ENCODE data around the gene KANSL1.

The KANSL1 gene

DNA sequence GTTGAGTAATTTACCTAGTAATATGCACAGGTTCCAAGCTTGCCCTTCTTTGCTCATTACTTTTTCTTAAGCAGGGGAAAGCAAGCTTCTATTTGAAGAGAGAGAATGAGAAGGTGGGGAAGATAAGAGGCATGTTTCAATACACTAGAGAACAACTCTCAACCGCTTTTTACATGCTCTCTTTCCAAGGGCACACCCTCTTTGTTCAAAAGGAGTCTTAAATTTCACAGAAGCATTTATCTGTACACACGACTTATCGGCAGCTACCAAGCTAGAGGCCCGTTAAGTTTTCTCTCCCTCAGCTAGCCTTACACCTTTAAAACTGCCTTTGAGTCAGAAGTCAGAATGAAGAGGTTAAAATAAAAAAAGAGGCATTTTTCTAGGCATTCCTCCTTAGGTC is 114.6 kb downstream of the KANSL1 start:
- H3K9me2 ChIP-seq (replicated peaks; ENCODE audit: control insufficient read depth, low read length) = no peaks in the 10 kb centered on the region
- no peak overlapping the region for H3K4me3 ChIP-seq (ENCODE audit: low read length)
- H3K79me2 ChIP-seq (ENCODE audit: control insufficient read depth, low read length) = peaks cover 19% of the 10 kb centered on the region
- H3K4me1 ChIP-seq (ENCODE audit: control insufficient read depth, low read length) = peaks cover 4% of the 10 kb centered on the region
- peaks cover 35% of the 10 kb centered on the region for H3K36me3 ChIP-seq (ENCODE audit: control insufficient read depth, low read length)
- H3K27ac ChIP-seq (ENCODE audit: low read depth, low read length) = no peak overlapping the region
- H3K9me3 ChIP-seq (ENCODE audit: control insufficient read depth, insufficient read depth, low read length) = no peaks in the 10 kb centered on the region
- 0 out of 2 replicates have a peak, but pooled peaks cover 5% of the 10 kb centered on the region for H3F3A ChIP-seq (ENCODE audit: control insufficient read depth, insufficient read depth)
- no peaks in the 10 kb centered on the region for H3K27me3 ChIP-seq (ENCODE audit: control insufficient read depth, low read length)
- no peak overlapping the region for H3K4me2 ChIP-seq (ENCODE audit: low read length)
- H4K20me1 ChIP-seq (ENCODE audit: control insufficient read depth, insufficient read depth, low read depth, low read length) = no peaks in the 10 kb centered on the region
- TF ChIP-seq, protein P1, sequence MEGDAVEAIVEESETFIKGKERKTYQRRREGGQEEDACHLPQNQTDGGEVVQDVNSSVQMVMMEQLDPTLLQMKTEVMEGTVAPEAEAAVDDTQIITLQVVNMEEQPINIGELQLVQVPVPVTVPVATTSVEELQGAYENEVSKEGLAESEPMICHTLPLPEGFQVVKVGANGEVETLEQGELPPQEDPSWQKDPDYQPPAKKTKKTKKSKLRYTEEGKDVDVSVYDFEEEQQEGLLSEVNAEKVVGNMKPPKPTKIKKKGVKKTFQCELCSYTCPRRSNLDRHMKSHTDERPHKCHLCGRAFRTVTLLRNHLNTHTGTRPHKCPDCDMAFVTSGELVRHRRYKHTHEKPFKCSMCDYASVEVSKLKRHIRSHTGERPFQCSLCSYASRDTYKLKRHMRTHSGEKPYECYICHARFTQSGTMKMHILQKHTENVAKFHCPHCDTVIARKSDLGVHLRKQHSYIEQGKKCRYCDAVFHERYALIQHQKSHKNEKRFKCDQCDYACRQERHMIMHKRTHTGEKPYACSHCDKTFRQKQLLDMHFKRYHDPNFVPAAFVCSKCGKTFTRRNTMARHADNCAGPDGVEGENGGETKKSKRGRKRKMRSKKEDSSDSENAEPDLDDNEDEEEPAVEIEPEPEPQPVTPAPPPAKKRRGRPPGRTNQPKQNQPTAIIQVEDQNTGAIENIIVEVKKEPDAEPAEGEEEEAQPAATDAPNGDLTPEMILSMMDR (IDR thresholded peaks at IDR 0.05; ENCODE audit: low read depth, low read length, poor library complexity, severe bottlenecking) = no peak
- no peak for TF ChIP-seq EZH2phosphoT487 (IDR thresholded peaks at IDR 0.05; ENCODE audit: borderline replicate concordance, low read length)

DNA sequence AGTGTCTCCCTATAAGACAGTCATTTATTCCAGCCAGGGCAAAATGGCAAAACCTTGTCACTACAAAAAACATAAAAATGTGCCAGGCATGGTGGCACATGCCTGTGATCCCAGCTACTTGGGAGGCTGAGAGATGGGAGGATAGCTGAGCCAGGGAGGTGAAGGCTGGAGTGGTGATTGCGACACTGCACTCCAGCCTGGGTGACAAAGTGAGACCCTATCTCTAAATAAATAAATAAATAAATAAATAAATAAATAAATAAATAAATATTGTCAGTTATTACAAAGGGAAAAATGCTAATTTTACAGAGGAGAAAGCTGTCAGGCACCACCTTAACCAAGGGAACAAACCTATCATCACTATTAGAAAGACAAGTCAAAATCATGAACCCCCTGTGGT is 118.7 kb downstream of the KANSL1 start:
- Histone ChIP-seq H3K27me3 (ENCODE audit: control insufficient read depth, low read length) (no peaks in the 10 kb centered on the region), H3K79me2 (ENCODE audit: control insufficient read depth, low read length) (peaks cover 12% of the 10 kb centered on the region), H3K36me3 (ENCODE audit: control insufficient read depth, low read length) (peaks cover 14% of the 10 kb centered on the region), H3K27ac (ENCODE audit: low read depth, low read length) (no peak overlapping the region), H3K9me3 (ENCODE audit: control insufficient read depth, insufficient read depth, low read length) (no peaks in the 10 kb centered on the region), H3F3A (ENCODE audit: control insufficient read depth, insufficient read depth) (0 out of 2 replicates have a peak, but pooled peaks cover 5% of the 10 kb centered on the region), H3K4me1 (ENCODE audit: control insufficient read depth, low read length) (no peaks in the 10 kb centered on the region), H3K4me3 (ENCODE audit: low read length) (no peak overlapping the region), H3K4me2 (ENCODE audit: low read length) (no peak overlapping the region), H3K9me2 (replicated peaks; ENCODE audit: control insufficient read depth, low read length) (no peaks in the 10 kb centered on the region), H4K20me1 (ENCODE audit: control insufficient read depth, insufficient read depth, low read depth, low read length) (no peaks in the 10 kb centered on the region)
- no peak for TF ChIP-seq EZH2phosphoT487 (IDR thresholded peaks at IDR 0.05; ENCODE audit: borderline replicate concordance, low read length)
- TF ChIP-seq, protein P1 (IDR thresholded peaks at IDR 0.05; ENCODE audit: low read depth, low read length, poor library complexity, severe bottlenecking) = no peak

DNA sequence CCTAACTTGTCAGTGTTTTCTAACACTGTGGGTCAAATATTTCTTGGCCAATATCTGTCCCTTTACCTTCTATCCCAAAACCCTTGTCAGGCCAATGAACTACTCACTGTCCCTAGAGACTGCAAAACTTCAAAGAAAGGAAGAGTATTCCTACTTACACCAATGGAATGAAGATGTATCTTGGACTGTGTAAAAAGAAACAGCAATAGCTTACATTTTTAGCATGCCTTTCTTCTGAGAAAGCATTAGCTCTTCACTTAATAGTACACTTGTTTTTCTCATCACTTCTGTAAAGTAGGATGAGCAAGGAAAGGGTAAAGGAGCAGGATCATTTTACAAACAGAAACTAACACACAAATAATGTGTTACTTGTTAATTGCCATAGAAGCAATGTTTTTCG is 120.2 kb downstream of the KANSL1 start:
- no peak overlapping the region for H3K27ac ChIP-seq (ENCODE audit: low read depth, low read length)
- no peaks in the 10 kb centered on the region for H3K4me1 ChIP-seq (ENCODE audit: control insufficient read depth, low read length)
- no peaks in the 10 kb centered on the region for H3K9me2 ChIP-seq (replicated peaks; ENCODE audit: control insufficient read depth, low read length)
- H3F3A ChIP-seq (ENCODE audit: control insufficient read depth, insufficient read depth) = 0 out of 2 replicates have a peak, but pooled peaks cover 5% of the 10 kb centered on the region
- no peak overlapping the region for H3K4me3 ChIP-seq (ENCODE audit: low read length)
- TF ChIP-seq EZH2phosphoT487 (IDR thresholded peaks at IDR 0.05; ENCODE audit: borderline replicate concordance, low read length) = no peak
- TF ChIP-seq, protein P1 (IDR thresholded peaks at IDR 0.05; ENCODE audit: low read depth, low read length, poor library complexity, severe bottlenecking) = no peak
- peaks cover 10% of the 10 kb centered on the region for H3K36me3 ChIP-seq (ENCODE audit: control insufficient read depth, low read length)
- H3K27me3 ChIP-seq (ENCODE audit: control insufficient read depth, low read length) = no peaks in the 10 kb centered on the region
- H3K79me2 ChIP-seq (ENCODE audit: control insufficient read depth, low read length) = peaks cover 10% of the 10 kb centered on the region
- H4K20me1 ChIP-seq (ENCODE audit: control insufficient read depth, insufficient read depth, low read depth, low read length) = no peaks in the 10 kb centered on the region
- H3K4me2 ChIP-seq (ENCODE audit: low read length) = no peak overlapping the region
- no peaks in the 10 kb centered on the region for H3K9me3 ChIP-seq (ENCODE audit: control insufficient read depth, insufficient read depth, low read length)

Measured in DOHH2 (cell line).